HepG2 (cell line): ENCODE data around the gene CCDC74A. TPM values are rescaled to one million over a fixed set of nuclear protein-coding genes. Genes with fewer than 3 reads are reported as not detected.
A peak's percentile ranks its signal among the peaks of the same experiment; 100 is the strongest.

ENCODE experiments used
- AHR ChIP-seq: IDR thresholded peaks from 2 replicates; pipeline ENCODE4 v1.6.1; 2018; ENCODE audit warnings: missing genetic modification reagents, missing compliant biosample characterization
- FOXP1 ChIP-seq, 2 experiments: fragments of 450-650 bp in 1 of 2; IDR thresholded peaks; 2 replicates each; pipeline ENCODE4 v1.6.1; 2017 to 2018; ENCODE audit warnings: antibody characterized with exemption in 1 of 2
- GABPB1 ChIP-seq: IDR thresholded peaks from 2 replicates; pipeline ENCODE4 v1.6.1; 2016; ENCODE audit warnings: mild to moderate bottlenecking, missing genetic modification reagents, moderate library complexity, missing compliant biosample characterization
- GATAD2A ChIP-seq: IDR thresholded peaks from 2 replicates; pipeline ENCODE4 v1.6.1; 2016
- GFI1 ChIP-seq: sonication (generic); formaldehyde crosslinking; IDR thresholded peaks from 2 replicates; pipeline ENCODE4 v1.5.0; 2020; ENCODE audit warnings: missing genetic modification reagents, mild to moderate bottlenecking, borderline replicate concordance
- ISL2 ChIP-seq: sonication (generic); formaldehyde crosslinking; IDR thresholded peaks from 2 replicates; pipeline ENCODE4 v1.5.0; 2020; ENCODE audit warnings: missing genetic modification reagents
- KDM5A ChIP-seq: fragments of 200-600 bp; sonication (generic); IDR thresholded peaks from 2 replicates; pipeline ENCODE4 v1.7.0; 2018; ENCODE audit warnings: antibody characterized with exemption, mild to moderate bottlenecking, low read length, borderline replicate concordance
- KDM5B ChIP-seq: sonication (generic); formaldehyde crosslinking; IDR thresholded peaks from 2 replicates; pipeline ENCODE4 v1.4.0; 2020; ENCODE audit warnings: missing genetic modification reagents, mild to moderate bottlenecking, borderline replicate concordance
- MED1 ChIP-seq: sonication (generic); formaldehyde crosslinking; IDR thresholded peaks from 2 replicates; pipeline ENCODE4 v1.4.0; 2020; ENCODE audit warnings: missing genetic modification reagents
- NAIF1 ChIP-seq: sonication (generic); formaldehyde crosslinking; IDR thresholded peaks from 2 replicates; pipeline ENCODE4 v1.5.0; 2020; ENCODE audit warnings: mild to moderate bottlenecking, missing genetic modification reagents, borderline replicate concordance
- NFE2L2 ChIP-seq: fragments of 150-350 bp; IDR thresholded peaks from 2 replicates; pipeline ENCODE4 v1.6.1; 2014; ENCODE audit warnings: low read length
- PHF21A ChIP-seq: sonication (generic); formaldehyde crosslinking; IDR thresholded peaks from 2 replicates; pipeline ENCODE4 v1.5.0; 2020; ENCODE audit warnings: mild to moderate bottlenecking, missing genetic modification reagents
- POLR2G ChIP-seq: fragments of 200-400 bp; formaldehyde crosslinking; IDR thresholded peaks from 2 replicates; pipeline ENCODE4 v1.6.1; 2018; ENCODE audit warnings: mild to moderate bottlenecking, low read depth, low read length, moderate library complexity
- ZBTB20 ChIP-seq: sonication (generic); formaldehyde crosslinking; IDR thresholded peaks from 2 replicates; pipeline ENCODE4 v1.8.1; 2023; ENCODE audit warnings: missing genetic modification reagents, low read depth, mild to moderate bottlenecking, borderline replicate concordance
- ZBTB38 ChIP-seq: sonication (generic); formaldehyde crosslinking; IDR thresholded peaks from 2 replicates; pipeline ENCODE4 v1.5.1; 2020; ENCODE audit warnings: mild to moderate bottlenecking, missing genetic modification reagents
- ZEB1 ChIP-seq: IDR thresholded peaks from 2 replicates; pipeline ENCODE4 v1.6.1; 2012; ENCODE audit warnings: mild to moderate bottlenecking, low read depth, inconsistent platforms; ENCODE audit not compliant: insufficient replicate concordance
- ZNF230 ChIP-seq: sonication (generic); formaldehyde crosslinking; IDR thresholded peaks from 2 replicates; pipeline ENCODE4 v1.4.0; 2020; ENCODE audit warnings: mild to moderate bottlenecking, missing genetic modification reagents
- ZNF274 ChIP-seq: sonication (generic); formaldehyde crosslinking; IDR thresholded peaks from 2 replicates; pipeline ENCODE4 v1.5.1; 2020; ENCODE audit warnings: mild to moderate bottlenecking, missing genetic modification reagents
- ZNF3 ChIP-seq: IDR thresholded peaks from 2 replicates; pipeline ENCODE4 v1.7.0; 2017; ENCODE audit warnings: inconsistent platforms
- ZNF331 ChIP-seq: sonication (generic); formaldehyde crosslinking; IDR thresholded peaks from 2 replicates; pipeline ENCODE4 v1.4.0; 2020; ENCODE audit warnings: missing genetic modification reagents
- ZNF33A ChIP-seq: sonication (generic); formaldehyde crosslinking; IDR thresholded peaks from 2 replicates; pipeline ENCODE4 v1.5.1; 2020; ENCODE audit warnings: missing genetic modification reagents, mild to moderate bottlenecking, moderate library complexity, borderline replicate concordance
- ZNF354B ChIP-seq: sonication (generic); formaldehyde crosslinking; IDR thresholded peaks from 2 replicates; pipeline ENCODE4 v1.8.0; 2022; ENCODE audit warnings: mild to moderate bottlenecking, missing genetic modification reagents
- ZNF564 ChIP-seq: sonication (generic); formaldehyde crosslinking; IDR thresholded peaks from 2 replicates; pipeline ENCODE4 v1.8.1; 2023; ENCODE audit warnings: mild to moderate bottlenecking, missing genetic modification reagents
- ZNF572 ChIP-seq: sonication (generic); formaldehyde crosslinking; IDR thresholded peaks from 2 replicates; pipeline ENCODE4 v1.5.1; 2020; ENCODE audit warnings: mild to moderate bottlenecking, missing genetic modification reagents
- ZNF768 ChIP-seq: sonication (generic); formaldehyde crosslinking; IDR thresholded peaks from 2 replicates; pipeline ENCODE4 v1.4.0; 2020; ENCODE audit warnings: missing genetic modification reagents
- ZNF883 ChIP-seq: sonication (generic); formaldehyde crosslinking; IDR thresholded peaks from 2 replicates; pipeline ENCODE4 v1.5.1; 2020; ENCODE audit warnings: mild to moderate bottlenecking, missing genetic modification reagents; ENCODE audit errors: not compliant biosample characterization
- ZSCAN30 ChIP-seq: sonication (generic); formaldehyde crosslinking; IDR thresholded peaks from 2 replicates; pipeline ENCODE4 v1.5.0; 2020; ENCODE audit warnings: mild to moderate bottlenecking, missing genetic modification reagents
- polyA plus RNA-seq, 8 experiments: library from polyadenylated mRNA; depleted of rRNA in 3 of 8; stranded (reverse) in 7 of 8; unstranded in 1 of 8; fragments of >200 nt; fragmentation: Illumina TruSeq in 4 of 8; extraction: Trizol in 4 of 8; gene quantifications; 2 replicates each; pipeline versions ENCODE4 v1.2.1 to v1.2.3, GENCODE V29; 2011 to 2016; ENCODE audit warnings: low read depth in 4 of 8, missing spikeins in 1 of 8, mixed read lengths in 1 of 8; ENCODE audit not compliant: insufficient read depth in 1 of 8
- total RNA-seq, 5 experiments: library from RNA; depleted of rRNA; stranded (reverse); fragments of >200 nt; fragmentation: Illumina TruSeq; extraction: Trizol; gene quantifications; 2 replicates each; pipeline ENCODE4 v1.2.3, GENCODE V29; 2016; ENCODE audit warnings: low read depth in 1 of 5
- TF ChIP-seq, protein P1 (sequence below): IDR thresholded peaks from 2 replicates; pipeline ENCODE4 v1.6.1; 2016; ENCODE audit warnings: mild to moderate bottlenecking, missing biosample characterization, missing genetic modification reagents
- TF ChIP-seq, protein P2 (sequence below): sonication (generic); formaldehyde crosslinking; IDR thresholded peaks from 2 replicates; pipeline ENCODE4 v1.4.0; 2020; ENCODE audit warnings: missing genetic modification reagents
- TF ChIP-seq, protein P3 (sequence below): sonication (generic); formaldehyde crosslinking; IDR thresholded peaks from 2 replicates; pipeline ENCODE4 v1.4.0; 2020; ENCODE audit warnings: missing genetic modification reagents

The CCDC74A gene
- total and polyA plus RNA-seq, 2 of the 13 experiments (the other 11 are each of a cell fraction or from before 2014, with no cell fraction given) = 0.15 to 0.17 TPM

DNA sequence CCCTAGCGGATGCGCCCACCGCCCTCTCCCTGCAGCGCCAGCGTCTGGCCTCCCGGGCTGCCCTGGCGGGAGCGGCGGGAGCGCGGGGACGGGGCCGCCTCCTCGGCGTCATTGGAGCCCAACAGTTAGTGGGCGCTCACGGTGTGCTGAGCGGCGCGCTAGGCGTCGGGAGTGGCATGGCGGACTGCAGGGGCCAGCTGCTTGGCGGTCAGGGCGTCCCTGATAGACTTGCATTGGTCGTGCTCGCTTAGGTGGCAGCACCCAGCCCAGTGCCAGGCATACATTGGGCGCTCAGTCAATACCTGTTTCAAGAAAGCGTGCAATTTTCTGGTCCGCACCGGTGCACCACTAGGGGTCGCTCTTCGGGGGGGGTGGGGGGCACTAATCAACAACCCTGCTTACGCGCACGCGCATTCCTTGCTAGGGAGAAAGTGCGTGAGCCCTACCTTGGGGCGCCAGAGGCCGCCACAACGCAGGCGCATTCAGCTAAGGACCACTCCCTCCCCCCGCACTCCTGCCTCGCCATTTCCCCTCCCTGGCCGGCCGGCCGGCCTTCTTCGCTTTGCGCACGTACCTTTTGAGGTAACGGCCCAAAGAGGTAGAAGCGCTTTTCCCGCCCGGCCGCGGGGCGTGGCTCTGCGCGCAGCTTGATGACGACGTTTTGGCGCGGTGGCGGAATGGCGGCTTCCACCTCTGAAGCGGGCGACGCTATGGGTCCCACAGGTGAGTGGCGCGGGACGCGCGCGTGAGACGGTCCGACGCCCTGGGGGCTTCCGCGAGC is 35.1 kb upstream of the CCDC74A start (continued):
- TF ChIP-seq NFE2L2 (no peak), AHR (0 out of 2 replicates have a peak, but pooled peaks have one; percentile 26), PHF21A (CRISPR knock-in tag) (peak; percentile 79), KDM5A (peak; percentile 96; the same call in 1 of the 2 replicates), ZNF3 (CRISPR knock-in tag) (peak; percentile 22; the same call in 1 of the 2 replicates), ZEB1 (peak; percentile 88), GABPB1 (CRISPR knock-in tag) (peak; percentile 85), ZNF883 (CRISPR knock-in tag) (peak; percentile 19), ZBTB20 (CRISPR knock-in tag) (no peak; the same call in 1 of the 2 replicates), MED1 (CRISPR knock-in tag) (peak; percentile 52; the same call in 1 of the 2 replicates), GATAD2A (peak; percentile 58; the same call in 1 of the 2 replicates), NAIF1 (CRISPR knock-in tag) (peak; percentile 77; the same call in 1 of the 2 replicates), POLR2G (peak; percentile 69), KDM5B (CRISPR knock-in tag) (peak; percentile 82), FOXP1 (IDR thresholded peaks at IDR 0.05) (no peak), FOXP1 (CRISPR knock-in tag; IDR thresholded peaks at IDR 0.05) (peak; percentile 59; the same call in 1 of the 2 replicates), ZNF274 (CRISPR knock-in tag) (0 out of 2 replicates have a peak, but pooled peaks have one; percentile 33), ZNF331 (CRISPR knock-in tag) (peak; percentile 61), ZNF230 (peak; percentile 44; the same call in 1 of the 2 replicates), ZNF768 (CRISPR knock-in tag) (peak; percentile 40; the same call in 1 of the 2 replicates), GFI1 (CRISPR knock-in tag) (0 out of 2 replicates have a peak, but pooled peaks have one; percentile 40), ZSCAN30 (no peak), ZNF354B (no peak), ZNF564 (CRISPR knock-in tag) (peak; percentile 45; the same call in 1 of the 2 replicates), ZNF33A (CRISPR knock-in tag) (no peak; the same call in 1 of the 2 replicates), ZBTB38 (CRISPR knock-in tag) (peak; percentile 20; the same call in 1 of the 2 replicates), ZNF572 (CRISPR knock-in tag) (peak; percentile 60; the same call in 1 of the 2 replicates), ISL2 (peak; percentile 71)
- TF ChIP-seq, protein P1, sequence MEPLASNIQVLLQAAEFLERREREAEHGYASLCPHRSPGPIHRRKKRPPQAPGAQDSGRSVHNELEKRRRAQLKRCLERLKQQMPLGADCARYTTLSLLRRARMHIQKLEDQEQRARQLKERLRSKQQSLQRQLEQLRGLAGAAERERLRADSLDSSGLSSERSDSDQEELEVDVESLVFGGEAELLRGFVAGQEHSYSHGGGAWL (CRISPR knock-in tag) = peak; percentile 17; the same call in 1 of the 2 replicates
- TF ChIP-seq, protein P2, sequence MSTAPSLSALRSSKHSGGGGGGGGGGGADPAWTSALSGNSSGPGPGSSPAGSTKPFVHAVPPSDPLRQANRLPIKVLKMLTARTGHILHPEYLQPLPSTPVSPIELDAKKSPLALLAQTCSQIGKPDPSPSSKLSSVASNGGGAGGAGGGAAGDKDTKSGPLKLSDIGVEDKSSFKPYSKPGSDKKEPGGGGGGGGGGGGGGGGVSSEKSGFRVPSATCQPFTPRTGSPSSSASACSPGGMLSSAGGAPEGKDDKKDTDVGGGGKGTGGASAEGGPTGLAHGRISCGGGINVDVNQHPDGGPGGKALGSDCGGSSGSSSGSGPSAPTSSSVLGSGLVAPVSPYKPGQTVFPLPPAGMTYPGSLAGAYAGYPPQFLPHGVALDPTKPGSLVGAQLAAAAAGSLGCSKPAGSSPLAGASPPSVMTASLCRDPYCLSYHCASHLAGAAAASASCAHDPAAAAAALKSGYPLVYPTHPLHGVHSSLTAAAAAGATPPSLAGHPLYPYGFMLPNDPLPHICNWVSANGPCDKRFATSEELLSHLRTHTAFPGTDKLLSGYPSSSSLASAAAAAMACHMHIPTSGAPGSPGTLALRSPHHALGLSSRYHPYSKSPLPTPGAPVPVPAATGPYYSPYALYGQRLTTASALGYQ (CRISPR knock-in tag) = 0 out of 2 replicates have a peak, but pooled peaks have one; percentile 39
- TF ChIP-seq, protein P3, sequence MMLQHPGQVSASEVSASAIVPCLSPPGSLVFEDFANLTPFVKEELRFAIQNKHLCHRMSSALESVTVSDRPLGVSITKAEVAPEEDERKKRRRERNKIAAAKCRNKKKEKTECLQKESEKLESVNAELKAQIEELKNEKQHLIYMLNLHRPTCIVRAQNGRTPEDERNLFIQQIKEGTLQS (CRISPR knock-in tag) = no peak
